Measurements from ENCODE around the gene ZBTB40.

The ZBTB40 gene

DNA sequence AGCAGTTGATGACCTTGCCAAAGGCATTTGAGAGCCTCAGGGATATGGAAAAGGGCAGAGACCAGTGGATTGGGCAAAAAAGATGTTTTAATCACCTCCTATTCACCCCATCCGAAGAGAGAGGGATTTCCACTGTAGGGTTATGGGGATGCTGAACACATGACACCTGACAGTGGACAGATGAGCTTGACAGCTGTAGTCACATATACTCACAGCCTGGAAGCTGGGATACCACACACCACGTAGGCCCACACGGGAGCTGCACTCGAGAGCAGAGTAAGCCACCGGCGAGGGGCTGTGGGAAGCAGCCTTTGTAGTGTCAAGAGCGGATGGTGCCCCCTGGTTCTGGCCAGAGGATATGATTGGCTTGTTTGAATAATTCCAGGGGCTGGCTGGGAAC, 20.0 kb downstream of the ZBTB40 start:
- no peak for DNase-seq (ENCODE audit: low read depth)

DNA sequence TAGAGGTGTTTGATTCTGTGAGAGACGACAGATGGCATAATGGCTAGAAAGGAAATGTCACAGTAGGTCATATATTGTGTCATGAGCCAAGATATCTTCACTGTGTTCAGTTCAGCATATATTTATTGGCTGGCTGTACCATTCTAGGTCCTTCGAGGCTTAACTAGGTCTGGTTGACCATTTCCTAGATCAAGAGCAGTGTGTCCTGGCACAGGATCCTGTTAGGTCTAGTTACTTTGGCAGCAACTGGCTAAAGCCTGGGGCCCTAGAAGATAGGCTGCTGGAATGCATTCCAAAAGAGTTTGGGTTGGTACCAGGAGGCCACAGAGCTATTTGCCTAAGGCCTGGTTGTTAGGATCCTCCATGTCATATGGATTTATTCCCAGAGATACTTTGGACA, 20.9 kb downstream of the ZBTB40 start:
- DNase-seq (ENCODE audit: low read depth), result no peak

DNA sequence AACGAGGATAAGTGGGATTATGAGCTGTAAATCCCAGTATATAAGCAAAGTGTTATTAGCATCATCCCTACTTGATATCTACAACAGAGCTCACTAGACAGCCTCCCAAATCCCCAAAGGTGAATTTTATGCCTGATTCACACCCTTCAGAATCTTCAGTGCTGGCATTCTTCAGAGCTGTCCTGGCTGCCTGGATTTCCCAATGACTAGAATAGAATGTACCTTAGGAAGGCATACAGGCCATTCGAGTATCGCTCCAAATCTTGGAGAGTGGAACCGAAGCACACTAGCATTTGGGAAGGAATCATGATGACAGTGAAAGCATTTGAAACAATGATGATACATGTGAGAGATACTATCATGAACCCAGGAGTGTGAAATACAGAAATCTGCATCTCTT, 22.3 kb downstream of the ZBTB40 start:
- DNase-seq (ENCODE audit: low read depth), result no peak

GRCh38 chr1:22476566-22476965, 24.9 kb downstream of the ZBTB40 start:
- no peak for DNase-seq (ENCODE audit: low read depth)

GRCh38 chr1:22483121-22483520, 31.5 kb downstream of the ZBTB40 start:
- DNase-seq (ENCODE audit: low read depth), result no peak

GRCh38 chr1:22484706-22485345, 33.2 kb downstream of the ZBTB40 start:
- no peak for DNase-seq (ENCODE audit: low read depth)

- no peak for DNase-seq (ENCODE audit: low read depth)
Observed at GRCh38 chr1:22485431-22485830, 33.8 kb downstream of the ZBTB40 start.

- DNase-seq (ENCODE audit: low read depth), result no peak
Observed at GRCh38 chr1:22487781-22488180, 36.1 kb downstream of the ZBTB40 start.

DNA sequence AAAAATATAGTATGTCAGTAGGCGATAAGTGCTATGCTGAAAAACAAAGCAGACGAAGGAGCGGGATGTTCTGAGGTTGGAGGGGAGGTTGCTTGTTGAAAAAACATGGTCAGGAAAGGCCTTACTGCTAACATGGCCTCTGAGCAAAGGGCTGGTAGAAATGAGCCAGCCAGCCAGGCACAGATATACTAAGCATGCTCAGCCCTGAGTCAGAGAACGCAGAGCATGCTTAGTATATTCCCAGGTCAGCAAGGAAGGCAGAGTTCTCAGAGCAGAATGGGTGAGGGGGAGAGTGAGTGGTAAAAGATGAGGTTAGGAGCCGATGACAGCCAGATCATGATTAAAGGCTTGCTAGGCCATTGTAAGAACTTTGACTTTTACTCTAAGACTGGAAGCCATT, 36.7 kb downstream of the ZBTB40 start:
- DNase-seq (ENCODE audit: low read depth), result no peak

- no peak for DNase-seq (ENCODE audit: low read depth)
Observed at GRCh38 chr1:22489278-22489677, 37.6 kb downstream of the ZBTB40 start.

- no peak for DNase-seq (ENCODE audit: low read depth)
Observed at GRCh38 chr1:22489823-22490222, 38.2 kb downstream of the ZBTB40 start.

GRCh38 chr1:22490309-22490708, 38.7 kb downstream of the ZBTB40 start:
- no peak for DNase-seq (ENCODE audit: low read depth)

DNA sequence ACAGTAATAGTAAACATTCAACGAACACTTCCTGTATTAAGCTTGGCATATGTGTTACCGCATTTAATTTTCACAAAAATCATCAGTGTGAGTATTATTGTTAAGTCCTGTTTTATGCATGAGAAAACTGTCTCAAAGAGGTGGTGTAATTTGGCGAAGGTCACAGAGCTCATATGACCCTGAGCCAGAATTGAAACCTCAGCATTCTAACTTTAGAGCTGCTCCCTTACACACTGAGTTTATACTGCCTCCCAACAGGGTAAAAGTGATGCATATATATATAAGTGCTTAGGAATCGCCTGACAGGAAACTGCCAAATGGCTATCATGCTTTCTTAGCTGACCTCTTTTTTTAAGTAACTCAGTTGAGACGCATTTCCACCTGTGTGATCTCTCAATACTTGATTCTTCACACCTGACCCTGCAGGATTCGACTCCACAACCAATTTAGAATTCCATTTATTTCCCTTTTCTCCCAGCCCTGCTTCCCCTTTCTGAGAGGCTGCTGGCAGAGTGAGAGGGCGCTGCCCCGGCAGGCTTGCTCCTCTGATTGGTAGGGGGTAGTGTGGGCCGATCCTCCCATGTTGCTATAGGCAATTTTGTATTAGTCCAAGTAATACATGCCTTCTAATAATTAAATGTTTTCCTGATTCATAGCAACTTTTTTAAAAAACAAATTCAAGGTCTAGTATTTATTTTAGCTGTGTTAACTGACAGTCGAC, 40.5 kb downstream of the ZBTB40 start:
- DNase-seq (ENCODE audit: low read depth), result no peak

DNA sequence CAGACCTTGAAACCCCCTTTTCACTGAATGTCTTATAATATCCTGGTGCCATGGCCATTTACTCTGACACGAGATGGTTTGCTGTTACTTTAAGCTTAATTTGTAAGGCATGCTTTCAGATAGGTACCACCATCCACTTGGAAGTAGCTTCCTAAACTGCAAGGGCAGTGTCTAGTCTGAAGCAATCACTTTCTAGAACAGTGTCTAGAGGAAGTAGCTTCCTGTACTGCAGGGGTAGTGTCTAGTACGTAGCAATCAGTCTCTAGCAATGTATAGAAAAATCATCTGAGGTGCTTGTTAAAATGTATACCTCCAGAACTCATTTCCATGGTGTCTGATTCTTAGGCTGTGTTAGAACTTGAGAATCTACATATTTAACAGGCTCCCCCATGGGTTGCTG, 42.5 kb downstream of the ZBTB40 start:
- DNase-seq (ENCODE audit: low read depth), result no peak

GRCh38 chr1:22494943-22495579, 43.4 kb downstream of the ZBTB40 start:
- DNase-seq (ENCODE audit: low read depth), result no peak

GRCh38 chr1:22496536-22497160, 45.0 kb downstream of the ZBTB40 start:
- no peak for DNase-seq (ENCODE audit: low read depth)

- no peak for DNase-seq (ENCODE audit: low read depth)
Observed at GRCh38 chr1:22498463-22498862, 46.8 kb downstream of the ZBTB40 start.

DNA sequence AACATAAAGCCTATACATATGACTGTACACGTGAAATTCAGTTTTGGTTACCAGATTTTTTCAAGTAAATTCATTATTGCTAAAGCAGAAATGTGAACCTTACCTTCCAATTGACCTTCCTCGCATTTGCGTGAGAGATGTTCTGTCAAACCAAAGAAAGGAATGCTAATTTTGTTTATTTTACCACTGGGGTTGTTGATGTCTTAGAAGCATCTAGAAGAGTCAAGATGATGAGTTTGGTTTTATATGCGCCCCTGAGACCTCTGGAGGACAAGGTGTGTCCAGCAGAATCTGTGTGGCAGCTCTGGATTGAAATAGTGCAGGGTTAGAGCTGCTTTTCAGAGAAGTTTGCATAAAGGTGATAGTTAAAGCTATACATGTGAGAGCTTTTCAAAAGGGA, 48.4 kb downstream of the ZBTB40 start:
- no peak for DNase-seq (ENCODE audit: low read depth)

- no peak for DNase-seq (ENCODE audit: low read depth)
Observed at GRCh38 chr1:22500471-22500870, 48.8 kb downstream of the ZBTB40 start.

DNA sequence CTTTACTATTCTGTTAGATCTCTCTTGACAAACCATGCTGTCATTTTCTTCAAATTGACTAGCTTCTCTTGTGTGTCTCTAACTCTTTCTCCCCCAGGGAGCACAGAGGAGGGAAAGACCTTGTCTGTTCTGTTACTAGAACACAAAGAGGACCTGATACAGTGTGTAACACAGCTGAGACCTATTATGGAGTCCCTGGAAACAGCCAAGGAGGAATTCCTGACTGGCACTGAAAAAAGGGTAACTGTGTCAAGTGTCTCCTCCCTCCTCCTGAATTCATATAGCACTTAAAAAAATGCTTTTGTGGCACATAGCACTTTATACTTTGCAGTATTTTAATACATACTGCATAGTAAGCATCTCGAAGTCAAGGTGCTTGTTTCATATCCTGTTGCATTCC, 50.6 kb downstream of the ZBTB40 start:
- no peak for DNase-seq (ENCODE audit: low read depth)

DNA sequence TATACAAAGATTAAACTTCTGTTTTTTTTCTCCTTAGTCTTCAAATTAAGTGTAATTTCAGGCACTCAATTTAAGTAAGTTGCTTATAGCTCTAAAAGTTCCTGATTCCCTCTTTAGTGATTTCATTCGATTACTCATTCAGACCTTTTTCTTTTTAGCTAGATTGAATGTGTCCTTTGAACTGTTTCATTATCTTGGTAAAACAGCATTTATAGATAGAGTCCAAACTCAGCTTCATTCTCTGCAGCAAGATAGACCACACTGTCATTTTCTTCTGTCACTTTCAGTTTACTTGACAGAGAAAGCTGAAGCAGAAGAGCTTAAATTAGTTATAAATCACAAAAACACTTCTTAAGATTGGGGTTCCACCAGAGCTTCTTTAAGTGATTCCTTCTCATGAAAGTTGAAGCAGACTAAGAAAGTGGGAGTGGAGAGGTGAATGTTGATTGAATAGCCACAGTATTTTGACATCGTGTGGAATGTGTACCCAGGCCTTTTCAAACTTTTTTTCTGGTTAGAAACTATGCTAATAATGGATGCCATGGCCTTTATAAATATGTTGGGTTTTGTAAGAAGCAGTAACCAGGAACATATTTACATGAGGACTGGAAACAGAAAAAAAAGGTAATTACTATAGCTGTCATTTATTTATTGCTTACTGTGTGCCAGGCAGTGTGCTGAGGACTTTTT, 52.2 kb downstream of the ZBTB40 start:
- DNase-seq (ENCODE audit: low read depth), result no peak

- DNase-seq (ENCODE audit: low read depth), result no peak
Observed at GRCh38 chr1:22506130-22506692, 54.6 kb downstream of the ZBTB40 start.
